Heart right ventricle (tissue), 16 donors: ENCODE data around the gene LOXL4. TPM values are rescaled to one million over a fixed set of nuclear protein-coding genes. Genes with fewer than 3 reads are reported as not detected.

Experiments
- ATAC-seq, 8 donors: fragments of 200-7000 bp; cut with Tn5 transposase; one replicate each; pipeline ENCODE4 v1.9.1; 2020; ENCODE audit warnings: mild to moderate bottlenecking in 8 of 8, moderate library complexity in 8 of 8, moderate number of reproducible peaks in 1 of 8
- DNase-seq, 2 donors: peaks; one replicate each; pipeline ENCODE4 v3.0.0-alpha.2; 2020
- H3K27ac ChIP-seq, 10 donors: fragments of 200-600 bp; sonication (generic) in 2 of 10; one replicate each; pipeline versions ENCODE4 v1.5.0 to v1.8.0; 2020 to 2022; ENCODE audit warnings: mild to moderate bottlenecking in 3 of 10
- H3K27me3 ChIP-seq, 7 donors: fragments of 200-600 bp; one replicate each; pipeline ENCODE4 v1.8.0; 2021 to 2022; ENCODE audit warnings: mild to moderate bottlenecking in 2 of 7
- H3K36me3 ChIP-seq, 9 donors: fragments of 200-600 bp; sonication (generic) in 1 of 9; one replicate each; pipeline versions ENCODE4 v1.5.0 to v1.8.0; 2020 to 2022; ENCODE audit warnings: mild to moderate bottlenecking in 2 of 9
- H3K4me1 ChIP-seq, 9 donors: fragments of 200-600 bp; sonication (generic) in 1 of 9; one replicate each; pipeline versions ENCODE4 v1.5.0 to v1.8.0; 2020 to 2022; ENCODE audit warnings: mild to moderate bottlenecking in 4 of 9
- H3K4me3 ChIP-seq, 10 donors: fragments of 200-600 bp; sonication (generic) in 2 of 10; one replicate each; pipeline versions ENCODE4 v1.5.0 to v1.8.0; 2020 to 2022; ENCODE audit warnings: mild to moderate bottlenecking in 7 of 10, moderate library complexity in 2 of 10
- H3K9me3 ChIP-seq, 11 donors: fragments of 200-600 bp in 10 of 11; sonication (generic) in 2 of 11; one replicate each; pipeline versions ENCODE4 v1.5.0 to v1.8.0; 2013 to 2022; ENCODE audit warnings: mild to moderate bottlenecking in 2 of 11, control low read depth in 1 of 11, moderate library complexity in 1 of 11
- CTCF ChIP-seq, 9 donors: fragments of 200-600 bp; sonication (generic) in 2 of 9; IDR thresholded peaks; one replicate each; pipeline versions ENCODE4 v1.5.0 to v1.8.0; 2021 to 2022; ENCODE audit warnings: antibody characterized with exemption in 9 of 9, mild to moderate bottlenecking in 5 of 9, moderate library complexity in 1 of 9
- WGBS, 2 donors: extraction: QIAGEN DNeasy Blood & Tissue Kit; methylation state at CpG; one replicate each; pipeline ENCODE4 v1.1.7; 2013; ENCODE audit warnings: inconsistent platforms in 1 of 2; 5-methylcytosine and 5-hydroxymethylcytosine counted together
- intact Hi-C, 10 donors: fragments of 100-400 bp; cut with DNase I; formaldehyde crosslinking; loops; one replicate each; pipeline versions ENCODE4 v1.11.1 to v1.14.2; 2022
- polyA plus RNA-seq, 2 donors: library from polyadenylated mRNA; stranded (reverse); fragments of 200-250 nt; gene quantifications; one replicate each; pipeline ENCODE4 v1.2.3, GENCODE V29; 2013
- total RNA-seq, 10 donors: library from RNA; stranded (reverse); fragmentation: NEBNext Ultra II Directional in 3 of 10; extraction: Animal tissue kit (Norgen Biotek cat#: 25700) in 3 of 10; gene quantifications; one replicate each; pipeline versions ENCODE4 v1.2.1 to v1.2.4, GENCODE V29; 2021 to 2023
- donor health status: Arrhythmogenic right ventricular cardiomyopathy.
- donor health status: ischemic (EF 13 %, LVEDD 7.1; RV severe dilation, severe dysfunction).
- donor health status: healthy with polysubstance abuse.
- donor health status: DM: no; HTN: yes; CAD: no.
- donor health status: DM: no; HTN: no; CAD: no.
- donor health status: ischemic (EF 25% LVEDD 6.9; RV normal size, moderate dysfunction).
- donor health status: ischemic (EF 25% LVEDD 5.7; RV mildly dilated, moderate dysfunction).
- donor health status: healthy.
- donor health status: DM: yes; HTN: yes; CAD: no.
- donor health status: Ischemic cardiomyopathy.
- donor health status: ischemic (EF 35%, LVEDD 5.7; RV mildly dilated, moderate dysfunction).
- donor health status: nonischemic (EF 11% LVEDD 7.7; RV severe dilation, severe dysfunction).
- donor health status: DM: yes; HTN: yes; CAD: no.
- donor health status: PGD.
- donor health status: ischemic (EF 29% LVEDD 5.4; RV normal size, mild dysfunction).
- donor health status: nonischemic (EF 23%, LVEDD 6.1; RV moderate dilation, normal function).

Gene LOXL4
- total and polyA plus RNA-seq, 12 donors: 0.72 to 13.5 (median 1.9) TPM

- Histone ChIP-seq H3K4me3 (no peak overlapping the region), H3K27ac (no peak overlapping the region), H3K27me3 (peaks cover 0 to 9% (median 3%) of the 10 kb centered on the region in 7 donors), H3K9me3 (no peaks in the 10 kb centered on the region), H3K4me1 (peaks cover 0 to 37% (median 14%) of the 10 kb centered on the region in 9 donors), H3K36me3 (no peaks in the 10 kb centered on the region)
- no peak for TF ChIP-seq CTCF (IDR thresholded peaks at IDR 0.05)
- DNase-seq (no peak), ATAC-seq (peak in 1 of 8 donors; percentile 51)
- intact Hi-C loops: loop anchor here in 5 of 10 donors (5.0 to 10.0 kb wide), 5 partner anchors 52 to 400 kb away; no protein-coding TSS in a partner anchor
- WGBS, 2 donors: 85 to 86% methylated on average over 8 of the region's 8 CpGs
Observed at GRCh38 chr10:98314532-98315284, 46.7 kb upstream of the LOXL4 start.

- WGBS, 2 donors: 73 to 76% methylated on average over 3 of the region's 3 CpGs
- Histone ChIP-seq H3K27me3 (peaks cover 0 to 15% (median 3%) of the 10 kb centered on the region in 7 donors), H3K27ac (no peak overlapping the region), H3K4me1 (peaks cover 0 to 47% (median 23%) of the 10 kb centered on the region in 9 donors), H3K9me3 (no peaks in the 10 kb centered on the region), H3K4me3 (no peak overlapping the region), H3K36me3 (no peaks in the 10 kb centered on the region)
- intact Hi-C loops: loop anchor here in 5 of 10 donors (5.0 to 10.0 kb wide), 5 partner anchors 51 to 399 kb away; no protein-coding TSS in a partner anchor
- DNase-seq (no peak), ATAC-seq (no peak)
- no peak for TF ChIP-seq CTCF (IDR thresholded peaks at IDR 0.05)
Observed at GRCh38 chr10:98313598-98313997, 45.6 kb upstream of the LOXL4 start.

- DNase-seq (no peak), ATAC-seq (no peak)
- Histone ChIP-seq H3K36me3 (no peaks in the 10 kb centered on the region), H3K4me1 (peaks cover 0 to 47% (median 29%) of the 10 kb centered on the region in 9 donors), H3K27me3 (peaks cover 0 to 23% (median under 1%) of the 10 kb centered on the region in 7 donors), H3K9me3 (no peaks in the 10 kb centered on the region), H3K27ac (no peak overlapping the region), H3K4me3 (no peak overlapping the region)
- intact Hi-C loops: loop anchor here in 5 of 10 donors (5.0 to 10.0 kb wide), 5 partner anchors 51 to 398 kb away; no protein-coding TSS in a partner anchor
- no peak for TF ChIP-seq CTCF (IDR thresholded peaks at IDR 0.05)
- WGBS, 2 donors: 90 to 93% methylated on average over 5 of the region's 5 CpGs
Observed at GRCh38 chr10:98312822-98313221, 44.8 kb upstream of the LOXL4 start.

GRCh38 chr10:98312349-98312748, 44.4 kb upstream of the LOXL4 start:
- Histone ChIP-seq H3K4me1 (peaks cover 0 to 45% (median 29%) of the 10 kb centered on the region in 9 donors), H3K4me3 (no peak overlapping the region), H3K27me3 (peaks cover 0 to 23% (median 0%) of the 10 kb centered on the region in 7 donors), H3K27ac (no peak overlapping the region), H3K9me3 (no peaks in the 10 kb centered on the region), H3K36me3 (no peaks in the 10 kb centered on the region)
- WGBS, 2 donors: 67 to 81% methylated on average over 3 of the region's 3 CpGs
- intact Hi-C loops: loop anchor here in 5 of 10 donors (5.0 to 10.0 kb wide), 5 partner anchors 50 to 398 kb away; no protein-coding TSS in a partner anchor
- TF ChIP-seq CTCF (IDR thresholded peaks at IDR 0.05): no peak
- ATAC-seq (no peak), DNase-seq (no peak)
